GM10248 (cell line): ENCODE data around the gene DNLZ.

Experiments used
- CTCF ChIA-PET: fragments of 300-600 bp; sonication (Branson Sonifier 250); formaldehyde crosslinking; extraction: SDS; loops from one replicate; lab custom pipeline; 2021; ENCODE audit warnings: antibody characterized with exemption; lab: Yijun Ruan, JAX
- POLR2A ChIA-PET: fragments of 350-650 bp; sonication (Branson Sonifier 250); formaldehyde crosslinking; extraction: SDS; loops from one replicate; lab custom pipeline; 2020; ENCODE audit warnings: antibody characterized with exemption; lab: Yijun Ruan, JAX
- DNase-seq: peaks from one replicate; pipeline ENCODE4 v3.0.0; 2012; ENCODE audit errors: extremely low spot score
- TF ChIP-seq, protein P1 (sequence below): IDR thresholded peaks from 2 replicates; pipeline ENCODE4 v1.5.1; 2012; ENCODE audit warnings: mild to moderate bottlenecking, low read depth; ENCODE audit errors: extremely low read depth, missing control alignments, control extremely low read depth

The DNLZ gene

GRCh38 chr9:136363106-136363948 is at the start of gene DNLZ:
DNLZ (minus strand) TSS chr9:136363744; CDS start chr9:136363714, 30 bp downstream.
- TF ChIP-seq, protein P1, sequence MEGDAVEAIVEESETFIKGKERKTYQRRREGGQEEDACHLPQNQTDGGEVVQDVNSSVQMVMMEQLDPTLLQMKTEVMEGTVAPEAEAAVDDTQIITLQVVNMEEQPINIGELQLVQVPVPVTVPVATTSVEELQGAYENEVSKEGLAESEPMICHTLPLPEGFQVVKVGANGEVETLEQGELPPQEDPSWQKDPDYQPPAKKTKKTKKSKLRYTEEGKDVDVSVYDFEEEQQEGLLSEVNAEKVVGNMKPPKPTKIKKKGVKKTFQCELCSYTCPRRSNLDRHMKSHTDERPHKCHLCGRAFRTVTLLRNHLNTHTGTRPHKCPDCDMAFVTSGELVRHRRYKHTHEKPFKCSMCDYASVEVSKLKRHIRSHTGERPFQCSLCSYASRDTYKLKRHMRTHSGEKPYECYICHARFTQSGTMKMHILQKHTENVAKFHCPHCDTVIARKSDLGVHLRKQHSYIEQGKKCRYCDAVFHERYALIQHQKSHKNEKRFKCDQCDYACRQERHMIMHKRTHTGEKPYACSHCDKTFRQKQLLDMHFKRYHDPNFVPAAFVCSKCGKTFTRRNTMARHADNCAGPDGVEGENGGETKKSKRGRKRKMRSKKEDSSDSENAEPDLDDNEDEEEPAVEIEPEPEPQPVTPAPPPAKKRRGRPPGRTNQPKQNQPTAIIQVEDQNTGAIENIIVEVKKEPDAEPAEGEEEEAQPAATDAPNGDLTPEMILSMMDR = peak; percentile 96
- DNase-seq = peak; percentile 100
- POLR2A ChIA-PET = interaction anchor here (0.5 to 1.4 kb wide), 5 partner anchors 41 to 657 kb away, joined by 3 to 6 read pairs (median 3); no protein-coding TSS in a partner anchor
- CTCF ChIA-PET = interaction anchor here (0.7 to 3.3 kb wide), 25 partner anchors 9 to 245 kb away, joined by 3 to 39 read pairs (median 5); partner anchors contain the start of gene CARD9

DNA sequence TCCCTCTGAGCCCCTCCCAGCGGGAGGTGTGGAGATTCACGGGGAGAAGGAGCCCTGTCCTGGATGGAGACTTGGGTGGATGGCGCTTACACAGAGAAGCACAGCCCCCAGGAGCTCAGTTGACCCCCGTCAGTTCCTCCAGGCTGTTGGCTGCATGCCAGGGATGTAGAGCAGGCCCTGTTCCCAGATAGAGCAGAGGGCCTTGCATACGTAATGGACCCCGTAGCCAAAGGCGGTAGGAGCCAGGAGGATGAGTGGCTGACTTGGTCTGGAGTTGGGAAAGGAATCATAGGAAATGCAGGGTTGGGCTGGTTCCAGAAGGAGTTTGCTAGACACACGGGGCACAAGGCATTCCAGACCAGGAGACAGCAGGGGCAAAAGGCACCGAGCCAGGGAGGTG is 49.4 kb upstream of the DNLZ start:
- no peak for DNase-seq
- CTCF ChIA-PET = interaction anchor here (4.6 kb wide), 1 partner anchor 11 kb away, joined by 20 read pairs; no protein-coding TSS in a partner anchor
- TF ChIP-seq, protein P1 = no peak
- POLR2A ChIA-PET = interaction anchor here (0.9 kb wide), 1 partner anchor 11 kb away, joined by 5 read pairs; no protein-coding TSS in a partner anchor

DNA sequence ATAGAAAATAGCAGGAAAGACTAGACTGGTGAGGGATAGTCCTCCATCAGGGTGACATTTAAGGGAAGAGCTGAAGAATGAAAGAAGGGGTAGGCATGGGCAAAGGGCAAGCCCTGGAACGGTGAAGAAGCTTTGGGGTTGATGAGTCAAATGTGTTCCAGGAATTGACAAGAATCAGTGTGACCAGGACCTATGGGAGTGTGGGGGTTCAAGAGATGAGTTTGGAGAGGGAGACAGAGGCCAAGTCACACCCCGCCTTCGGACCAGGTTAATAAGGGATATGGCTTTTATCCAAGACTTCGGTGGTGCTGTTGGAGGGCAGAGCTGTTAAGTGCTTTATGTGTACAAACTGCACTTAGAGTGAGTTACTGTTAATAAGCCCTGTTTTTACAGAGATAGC is 47.8 kb upstream of the DNLZ start:
- TF ChIP-seq, protein P1 = no peak
- ChIA-PET CTCF (interaction anchor here (1.4 to 4.6 kb wide), 2 partner anchors 10 to 15 kb away, joined by 3 to 20 read pairs; no protein-coding TSS in a partner anchor), POLR2A (no interaction called here)
- no peak for DNase-seq

GRCh38 chr9:136410500-136411287 is 47.1 kb upstream of the DNLZ start, which contains the start of the genes ENTR1 and PMPCA:
ENTR1 (minus strand) TSS chr9:136410614; CDS start chr9:136410397, 217 bp downstream.
PMPCA (plus strand) TSS chr9:136410658; CDS start chr9:136410669, 11 bp downstream.
- ChIA-PET POLR2A (no interaction called here), CTCF (interaction anchor here (1.0 to 4.6 kb wide), 4 partner anchors 9 to 39 kb away, joined by 3 to 20 read pairs (median 8); no protein-coding TSS in a partner anchor)
- TF ChIP-seq, protein P1 = no peak
- peak; percentile 99 for DNase-seq

GRCh38 chr9:136409557-136410455 is 46.3 kb upstream of the DNLZ start:
- peak; percentile 58 for DNase-seq
- POLR2A ChIA-PET = interaction anchor here (0.5 to 1.0 kb wide), 3 partner anchors 16 to 741 kb away, joined by 3 to 5 read pairs (median 3); partner anchors contain the start of gene DNLZ
- TF ChIP-seq, protein P1 = no peak

More at GRCh38 chr9:136409557-136410455, 46.3 kb upstream of the DNLZ start:
- CTCF ChIA-PET = interaction anchor here (0.9 to 1.9 kb wide), 6 partner anchors 9 to 46 kb away, joined by 3 to 12 read pairs (median 5); partner anchors contain the start of gene DNLZ
